Measurements from ENCODE around the gene UCK2.

- TF ChIP-seq EZH2 (IDR thresholded peaks at IDR 0.05; ENCODE audit: borderline replicate concordance, low read depth, low read length, severe bottlenecking) (no peak), FOS (IDR thresholded peaks at IDR 0.05; ENCODE audit: borderline replicate concordance, insufficient read depth, low read length) (no peak), POLR2A (IDR thresholded peaks at IDR 0.05; ENCODE audit: low read depth, low read length) (no peak), CTCF (IDR thresholded peaks at IDR 0.05; ENCODE audit: extremely low read depth in 1 of 2, insufficient read depth in 1 of 2, low read depth in 1 of 2, low read length in 2 of 2) (no peak)
These were observed 29.8 kb downstream of the UCK2 start for GRCh38 chr1:165857046-165857801.
